A549 treated with Mapracorat at 1 μM for 4 hours (cell line): ENCODE measurements around the gene RTRAF. TPM values are rescaled to one million over a fixed set of nuclear protein-coding genes. Genes with fewer than 3 reads are reported as not detected.

ENCODE experiments used
- total RNA-seq: library from RNA; stranded (reverse); fragments of 200-300 nt; extraction: Qiagen RNA extraction; gene quantifications from 5 replicates; pipeline ENCODE4 v1.2.3, GENCODE V29; 2022

The RTRAF gene
- total RNA-seq, result 251 to 296 TPM (median 255 TPM) in 5 replicates

DNA sequence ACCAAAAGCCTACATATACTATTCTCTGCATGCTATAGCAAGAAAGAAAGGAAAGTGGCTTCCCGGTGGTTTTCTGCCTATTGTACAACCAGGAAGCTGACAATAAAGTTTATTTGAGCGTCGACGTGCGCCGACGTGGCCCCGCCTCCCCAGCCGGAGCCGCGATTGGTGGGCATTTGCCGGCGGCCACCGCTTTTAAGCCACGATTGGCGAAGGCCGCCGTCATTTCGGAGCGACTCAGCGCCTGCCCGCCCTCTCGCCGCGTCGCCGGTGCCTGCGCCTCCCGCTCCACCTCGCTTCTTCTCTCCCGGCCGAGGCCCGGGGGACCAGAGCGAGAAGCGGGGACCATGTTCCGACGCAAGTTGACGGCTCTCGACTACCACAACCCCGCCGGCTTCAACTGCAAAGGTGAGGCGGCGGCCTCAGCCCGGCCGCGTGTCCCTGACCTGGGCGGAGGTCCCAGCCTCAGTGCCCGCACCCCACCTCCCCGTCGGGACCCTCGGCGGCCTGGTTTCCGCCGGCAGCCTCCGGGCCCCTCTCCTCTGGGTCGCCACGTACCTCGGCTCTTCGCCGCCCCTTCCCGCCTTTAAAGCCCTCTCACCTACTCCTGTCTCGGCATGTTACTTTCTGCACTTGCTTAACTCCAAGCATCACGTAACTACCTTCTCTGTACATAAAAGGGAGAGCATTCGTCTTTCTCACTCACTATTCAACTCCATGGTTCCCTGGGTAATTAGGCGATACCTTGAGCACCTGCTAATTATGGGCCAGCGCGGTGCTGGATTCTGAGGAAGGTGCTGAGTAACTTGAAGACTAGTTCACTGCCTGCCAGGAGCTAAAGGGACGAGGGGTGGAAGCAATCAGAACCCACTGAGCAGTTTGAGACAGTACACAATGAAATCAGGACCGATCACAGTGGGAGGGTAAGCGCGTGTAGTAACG lies at the start of gene RTRAF:
TSS of gene RTRAF (plus strand) at position 254 of the 942 bp plus-strand sequence. CDS start at position 348, 94 bp downstream.

Other genes starting within 250 kb of the RTRAF start
- gene GNG2, start 128.9 kb upstream of the RTRAF start, total RNA-seq, result 2.9 to 4.5 TPM (median 3.4 TPM) in 5 replicates
- gene NID2, start 79.5 kb downstream of the RTRAF start, total RNA-seq, result 24.2 to 40.0 TPM (median 25.4 TPM) in 5 replicates